ENCODE data around the gene PDE7B.

GRCh38 chr6:136030131-136030530 lies 178.6 kb downstream of the PDE7B start:
- no peak for TF ChIP-seq REST (IDR thresholded peaks at IDR 0.05; ENCODE audit: insufficient replicate concordance, low read depth)
- TF ChIP-seq, protein P1, sequence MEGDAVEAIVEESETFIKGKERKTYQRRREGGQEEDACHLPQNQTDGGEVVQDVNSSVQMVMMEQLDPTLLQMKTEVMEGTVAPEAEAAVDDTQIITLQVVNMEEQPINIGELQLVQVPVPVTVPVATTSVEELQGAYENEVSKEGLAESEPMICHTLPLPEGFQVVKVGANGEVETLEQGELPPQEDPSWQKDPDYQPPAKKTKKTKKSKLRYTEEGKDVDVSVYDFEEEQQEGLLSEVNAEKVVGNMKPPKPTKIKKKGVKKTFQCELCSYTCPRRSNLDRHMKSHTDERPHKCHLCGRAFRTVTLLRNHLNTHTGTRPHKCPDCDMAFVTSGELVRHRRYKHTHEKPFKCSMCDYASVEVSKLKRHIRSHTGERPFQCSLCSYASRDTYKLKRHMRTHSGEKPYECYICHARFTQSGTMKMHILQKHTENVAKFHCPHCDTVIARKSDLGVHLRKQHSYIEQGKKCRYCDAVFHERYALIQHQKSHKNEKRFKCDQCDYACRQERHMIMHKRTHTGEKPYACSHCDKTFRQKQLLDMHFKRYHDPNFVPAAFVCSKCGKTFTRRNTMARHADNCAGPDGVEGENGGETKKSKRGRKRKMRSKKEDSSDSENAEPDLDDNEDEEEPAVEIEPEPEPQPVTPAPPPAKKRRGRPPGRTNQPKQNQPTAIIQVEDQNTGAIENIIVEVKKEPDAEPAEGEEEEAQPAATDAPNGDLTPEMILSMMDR (IDR thresholded peaks at IDR 0.05; ENCODE audit: insufficient read depth, low read length): no peak
- TF ChIP-seq POLR2AphosphoS5 (IDR thresholded peaks at IDR 0.05; ENCODE audit: low read depth): no peak
